ENCODE data around the gene PHF20. TPM values are rescaled to one million over a fixed set of nuclear protein-coding genes. Genes with fewer than 3 reads are reported as not detected.

Gene PHF20
- total and polyA plus RNA-seq, 2 of the 8 experiments (the other 6 are each of a cell fraction or from before 2014, with no cell fraction given): 25.6 to 70.1 TPM

GRCh38 chr20:35956616-35957015 is 184.8 kb downstream of the PHF20 start (continued):
- no peak for TF ChIP-seq CHD7 (IDR thresholded peaks at IDR 0.05; ENCODE audit: insufficient replicate concordance, low read length)
